RKO (cell line): ENCODE data around the gene TRPM2.

ENCODE experiments used
- DNase-seq: peaks from one replicate; pipeline ENCODE4 v3.0.0-alpha.2; 2016; ENCODE audit warnings: low spot score

TRPM2 gene

GRCh38 chr21:44431300-44431699 is 77.9 kb downstream of the TRPM2 start:
- DNase-seq, result no peak

- DNase-seq, result no peak
Measured at GRCh38 chr21:44432841-44433790, 79.7 kb downstream of the TRPM2 start.

DNA sequence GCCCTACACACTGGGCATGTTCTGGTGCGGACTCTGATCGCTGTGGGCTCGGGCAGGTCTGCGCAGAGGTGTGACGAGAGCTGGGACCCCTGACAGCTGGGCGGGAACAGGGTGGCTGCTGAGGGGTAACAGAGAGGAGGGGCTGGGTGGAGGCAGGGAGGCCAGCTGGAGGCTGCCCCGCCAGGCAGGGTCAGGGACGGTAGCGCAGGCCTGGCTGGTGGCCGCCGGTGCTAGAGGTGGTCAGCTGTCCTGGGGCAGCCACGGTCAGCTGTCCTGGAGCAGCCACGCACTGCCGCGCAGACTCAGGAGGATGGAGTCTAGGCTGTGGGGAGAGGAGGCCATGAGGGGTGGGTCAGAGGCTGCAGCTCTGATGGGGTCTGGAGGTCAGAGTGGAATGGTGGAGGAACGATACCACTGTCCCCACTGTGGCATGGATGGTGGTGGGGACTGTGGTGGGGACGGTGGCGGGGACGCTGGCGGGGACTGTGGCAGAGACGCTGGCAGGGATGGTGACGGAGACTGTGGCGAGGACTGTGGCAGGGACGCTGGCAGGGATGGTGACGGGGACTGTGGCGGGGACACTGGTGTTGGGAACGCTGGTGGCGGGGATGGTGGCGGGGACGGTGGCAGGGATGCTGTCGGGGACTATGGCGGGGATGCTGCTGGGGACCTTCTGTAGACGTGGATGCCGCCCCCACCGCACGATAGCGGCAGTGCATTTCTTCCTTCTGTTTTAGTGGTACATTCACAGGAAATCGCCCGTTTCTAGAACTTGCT is 80.6 kb downstream of the TRPM2 start:
- no peak for DNase-seq

- DNase-seq, result no peak
Measured at GRCh38 chr21:44434568-44434925, 81.1 kb downstream of the TRPM2 start.

GRCh38 chr21:44434936-44435635 is 81.7 kb downstream of the TRPM2 start:
- no peak for DNase-seq

- DNase-seq, result no peak
Measured at GRCh38 chr21:44436111-44436611, 82.7 kb downstream of the TRPM2 start.

DNA sequence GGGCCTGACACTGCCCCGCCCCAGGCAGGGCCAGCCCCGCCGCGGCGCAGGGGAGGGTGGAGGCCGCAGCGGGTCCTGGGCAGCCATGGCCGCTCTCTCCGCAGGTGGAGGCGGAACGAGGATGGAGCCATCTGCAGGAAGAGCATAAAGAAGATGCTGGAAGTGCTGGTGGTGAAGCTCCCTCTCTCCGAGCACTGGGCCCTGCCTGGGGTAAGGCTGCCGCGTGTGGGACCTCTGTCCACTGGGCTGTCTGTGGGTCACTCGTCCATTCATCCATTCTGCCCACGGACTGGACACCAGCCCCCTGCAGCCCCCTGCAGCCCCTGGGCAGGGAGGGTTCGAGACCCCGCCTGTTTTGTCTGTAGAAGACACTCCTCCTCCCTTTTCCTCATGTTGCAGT is 83.5 kb downstream of the TRPM2 start:
- no peak for DNase-seq

DNA sequence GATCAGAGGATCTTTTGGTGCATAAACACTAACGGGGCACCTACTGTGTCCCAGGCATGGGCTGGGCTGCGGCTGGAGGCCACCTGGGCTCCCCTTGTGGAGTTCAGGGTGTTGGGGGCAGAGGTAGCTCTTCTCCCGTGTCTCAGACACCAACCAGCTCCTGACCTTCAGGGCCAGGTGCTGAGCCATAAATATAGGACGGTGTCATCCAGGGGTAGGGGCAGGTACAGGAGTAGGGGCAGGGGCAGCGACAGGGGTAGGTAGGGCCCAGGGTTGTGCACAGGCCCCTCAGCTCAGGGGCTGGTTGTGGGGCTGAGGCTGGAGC is 83.9 kb downstream of the TRPM2 start:
- DNase-seq, result no peak

- no peak for DNase-seq
Measured at GRCh38 chr21:44437696-44438431, 84.4 kb downstream of the TRPM2 start.

DNA sequence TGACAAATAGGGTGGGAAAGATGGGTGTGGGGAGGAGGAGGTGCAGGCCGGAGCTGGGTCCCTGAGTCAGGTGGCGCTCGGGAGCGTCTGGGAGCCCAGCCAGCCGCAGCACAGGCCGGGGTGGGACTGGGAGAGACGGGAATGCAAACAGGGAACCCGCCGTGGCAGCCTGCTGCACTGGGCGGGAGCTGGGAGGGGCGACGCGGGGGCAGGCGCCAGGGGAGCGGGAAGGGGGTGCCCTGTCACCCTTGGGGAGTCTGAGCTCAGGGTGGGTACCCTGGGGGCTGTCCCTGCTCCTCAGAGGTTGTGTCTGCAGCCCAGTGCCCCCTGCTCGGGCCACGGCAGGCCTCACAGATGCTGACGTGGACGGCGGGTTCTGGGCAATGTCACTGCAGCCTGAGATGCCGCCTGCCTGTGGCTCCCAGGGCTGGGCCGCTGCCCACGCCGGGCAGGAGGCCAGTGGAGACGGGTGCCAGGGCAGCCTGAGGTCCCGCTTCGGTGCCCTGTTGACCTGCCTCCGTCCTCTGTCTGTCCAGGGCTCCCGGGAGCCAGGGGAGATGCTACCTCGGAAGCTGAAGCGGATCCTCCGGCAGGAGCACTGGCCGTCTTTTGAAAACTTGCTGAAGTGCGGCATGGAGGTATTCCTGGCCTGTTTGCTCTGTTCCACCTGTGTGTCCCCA is 85.2 kb downstream of the TRPM2 start:
- no peak for DNase-seq

- no peak for DNase-seq
Measured at GRCh38 chr21:44439211-44439600, 85.8 kb downstream of the TRPM2 start.

GRCh38 chr21:44440241-44441040 is 87.0 kb downstream of the TRPM2 start:
- no peak for DNase-seq

- no peak for DNase-seq
Measured at GRCh38 chr21:44441041-44441400, 87.6 kb downstream of the TRPM2 start.

GRCh38 chr21:44441581-44442265 is 88.3 kb downstream of the TRPM2 start:
- DNase-seq, result no peak

GRCh38 chr21:44442266-44443125 is 89.1 kb downstream of the TRPM2 start:
- no peak for DNase-seq

DNA sequence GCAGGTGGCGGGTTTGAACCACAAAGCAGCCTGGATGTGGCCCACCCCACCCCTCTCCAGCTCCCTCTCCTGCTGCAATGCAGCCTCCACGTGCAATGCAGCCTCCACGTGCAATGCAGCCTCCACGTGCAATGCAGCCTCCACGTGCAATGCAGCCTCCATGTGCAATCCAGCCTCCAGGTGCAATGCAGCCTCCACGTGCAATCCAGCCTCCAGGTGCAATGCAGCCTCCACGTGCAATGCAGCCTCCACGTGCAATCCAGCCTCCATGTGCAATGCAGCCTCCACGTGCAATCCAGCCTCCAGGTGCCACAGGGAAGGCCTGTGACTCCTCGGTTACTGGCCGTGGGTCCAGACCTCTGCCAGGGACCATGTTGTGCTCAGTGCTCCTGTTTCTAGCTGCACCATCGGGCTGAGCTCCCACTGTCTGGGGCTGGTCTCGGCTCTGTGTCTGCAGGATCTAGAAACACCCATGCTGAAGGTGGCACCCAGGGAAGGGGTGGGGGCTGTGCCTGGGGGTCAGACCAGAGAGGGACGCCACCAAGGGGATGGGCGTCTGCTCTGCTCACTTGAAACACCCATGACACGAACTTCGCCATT is 90.0 kb downstream of the TRPM2 start:
- DNase-seq, result no peak

GRCh38 chr21:44443891-44444285 is 90.5 kb downstream of the TRPM2 start:
- no peak for DNase-seq

DNA sequence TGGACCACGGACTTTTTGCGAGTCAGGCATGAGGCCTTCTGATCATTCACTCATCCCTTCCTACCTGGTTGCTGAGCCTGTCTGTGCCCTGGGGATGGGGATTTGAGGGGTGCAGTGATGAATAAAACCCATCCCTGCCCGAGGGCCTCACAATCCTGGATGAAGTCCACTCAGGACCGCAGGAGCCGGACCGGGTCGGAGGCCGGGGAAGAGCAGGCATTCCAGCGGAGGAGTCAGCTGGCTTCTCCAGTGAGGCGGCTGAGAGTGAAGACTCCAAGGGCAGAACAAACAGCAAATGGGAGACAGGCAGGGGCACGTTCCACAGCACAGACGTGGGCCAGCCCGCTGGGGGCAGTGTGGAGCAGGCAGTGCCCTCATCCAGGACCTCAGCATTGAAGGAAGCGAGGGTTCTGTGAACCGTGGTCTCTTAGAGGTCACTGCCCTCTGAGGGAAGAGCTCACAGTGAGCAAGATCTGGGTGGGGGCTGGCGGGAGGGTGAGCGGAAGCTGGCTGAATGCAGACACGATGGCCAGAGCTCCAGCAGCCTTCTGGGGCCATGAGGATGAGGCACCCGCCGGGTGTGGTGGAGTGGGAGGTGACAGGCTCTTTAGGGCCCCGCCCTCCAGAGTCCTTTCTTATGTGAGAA is 91.0 kb downstream of the TRPM2 start:
- DNase-seq, result no peak
